Stomach smooth muscle (tissue), 2 donors: ENCODE data around the gene AMT.

Source experiments
- H3K27ac ChIP-seq: one replicate; pipeline ENCODE4 v1.7.0; 2013; ENCODE audit warnings: mild to moderate bottlenecking, low read length, inconsistent platforms
- H3K27me3 ChIP-seq, 2 donors: one replicate each; pipeline ENCODE4 v1.7.0; 2013; ENCODE audit warnings: low read length in 2 of 2; ENCODE audit not compliant: insufficient read depth in 2 of 2, control insufficient read depth in 1 of 2
- H3K36me3 ChIP-seq, 2 donors: one replicate each; pipeline ENCODE4 v1.7.0; 2013; ENCODE audit warnings: low read length in 2 of 2; ENCODE audit not compliant: control insufficient read depth in 2 of 2, insufficient read depth in 2 of 2
- H3K4me1 ChIP-seq: one replicate; pipeline ENCODE4 v1.7.0; 2013; ENCODE audit warnings: low read length; ENCODE audit not compliant: control insufficient read depth, insufficient read depth
- H3K4me3 ChIP-seq, 2 donors: one replicate each; pipeline ENCODE4 v1.7.0; 2013; ENCODE audit warnings: low read length in 2 of 2
- H3K9ac ChIP-seq, 2 donors: one replicate each; pipeline ENCODE4 v1.7.0; 2013; ENCODE audit warnings: low read length in 2 of 2, mild to moderate bottlenecking in 1 of 2
- H3K9me3 ChIP-seq, 2 donors: one replicate each; pipeline ENCODE4 v1.7.0; 2013; ENCODE audit warnings: low read length in 2 of 2; ENCODE audit not compliant: control insufficient read depth in 2 of 2
- donor health status: healthy.
- donor health status: Pancreatic carcinoma.

Gene AMT

GRCh38 chr3:49460956-49461355, 38.7 kb upstream of the AMT start:
- Histone ChIP-seq H3K4me3 (no peak overlapping the region), H3K4me1 (peaks cover 12% of the 10 kb centered on the region), H3K27ac (no peak overlapping the region), H3K36me3 (no peaks in the 10 kb centered on the region), H3K9ac (peak overlapping the region in 1 of 2 donors; percentile 14), H3K27me3 (no peaks in the 10 kb centered on the region), H3K9me3 (no peaks in the 10 kb centered on the region)

- peaks cover 10% of the 10 kb centered on the region for H3K4me1 ChIP-seq
- H3K36me3 ChIP-seq = no peaks in the 10 kb centered on the region
- no peaks in the 10 kb centered on the region for H3K27me3 ChIP-seq
- H3K4me3 ChIP-seq = no peak overlapping the region
- H3K27ac ChIP-seq = no peak overlapping the region
- H3K9me3 ChIP-seq = no peaks in the 10 kb centered on the region
- H3K9ac ChIP-seq = no peak overlapping the region
Observed at GRCh38 chr3:49460188-49460890, 38.1 kb upstream of the AMT start.

GRCh38 chr3:49456466-49456865, 34.2 kb upstream of the AMT start:
- H3K9me3 ChIP-seq = no peaks in the 10 kb centered on the region
- H3K4me1 ChIP-seq = peaks cover 12% of the 10 kb centered on the region
- H3K36me3 ChIP-seq = no peaks in the 10 kb centered on the region
- H3K27ac ChIP-seq = no peak overlapping the region
- no peaks in the 10 kb centered on the region for H3K27me3 ChIP-seq
- no peak overlapping the region for H3K4me3 ChIP-seq
- no peak overlapping the region for H3K9ac ChIP-seq

- Histone ChIP-seq H3K4me3 (no peak overlapping the region), H3K4me1 (peaks cover 5% of the 10 kb centered on the region), H3K9me3 (no peaks in the 10 kb centered on the region), H3K9ac (peak overlapping the region; percentile 21 to 33), H3K27me3 (no peaks in the 10 kb centered on the region), H3K36me3 (no peaks in the 10 kb centered on the region), H3K27ac (no peak overlapping the region)
Observed at GRCh38 chr3:49454898-49455681, 32.8 kb upstream of the AMT start.

GRCh38 chr3:49454458-49454857, 32.2 kb upstream of the AMT start:
- no peak overlapping the region for H3K27ac ChIP-seq
- H3K36me3 ChIP-seq = no peaks in the 10 kb centered on the region
- H3K9ac ChIP-seq = peak overlapping the region in 1 of 2 donors; percentile 21
- no peaks in the 10 kb centered on the region for H3K27me3 ChIP-seq
- peaks cover 5% of the 10 kb centered on the region for H3K4me1 ChIP-seq
- no peaks in the 10 kb centered on the region for H3K9me3 ChIP-seq
- no peak overlapping the region for H3K4me3 ChIP-seq

- Histone ChIP-seq H3K27ac (no peak overlapping the region), H3K4me3 (no peak overlapping the region), H3K9ac (no peak overlapping the region), H3K4me1 (peaks cover 9% of the 10 kb centered on the region), H3K9me3 (no peaks in the 10 kb centered on the region), H3K36me3 (no peaks in the 10 kb centered on the region), H3K27me3 (no peaks in the 10 kb centered on the region)
Observed at GRCh38 chr3:49453621-49454020, 31.3 kb upstream of the AMT start.

GRCh38 chr3:49445391-49445790, 23.1 kb upstream of the AMT start:
- peaks cover 10% of the 10 kb centered on the region for H3K4me1 ChIP-seq
- H3K9ac ChIP-seq = no peak overlapping the region
- H3K27ac ChIP-seq = no peak overlapping the region
- no peak overlapping the region for H3K4me3 ChIP-seq
- no peaks in the 10 kb centered on the region for H3K9me3 ChIP-seq
- no peaks in the 10 kb centered on the region for H3K27me3 ChIP-seq
- H3K36me3 ChIP-seq = no peaks in the 10 kb centered on the region

GRCh38 chr3:49434731-49435130, 12.5 kb upstream of the AMT start:
- no peak overlapping the region for H3K27ac ChIP-seq
- H3K36me3 ChIP-seq = no peaks in the 10 kb centered on the region
- no peak overlapping the region for H3K4me3 ChIP-seq
- no peaks in the 10 kb centered on the region for H3K4me1 ChIP-seq
- H3K9me3 ChIP-seq = no peaks in the 10 kb centered on the region
- no peak overlapping the region for H3K9ac ChIP-seq
- H3K27me3 ChIP-seq = no peaks in the 10 kb centered on the region

- Histone ChIP-seq H3K27ac (peak overlapping the region; percentile 86), H3K9ac (peak overlapping the region; percentile 81 to 87), H3K27me3 (no peaks in the 10 kb centered on the region), H3K4me3 (peak overlapping the region; percentile 83 to 88), H3K4me1 (peaks cover 11% of the 10 kb centered on the region), H3K36me3 (peaks cover 15 to 19% of the 10 kb centered on the region in 2 donors), H3K9me3 (no peaks in the 10 kb centered on the region)
Observed at GRCh38 chr3:49428752-49429080, 6.4 kb upstream of the AMT start.

GRCh38 chr3:49427586-49427985, 5.3 kb upstream of the AMT start:
- Histone ChIP-seq H3K27me3 (no peaks in the 10 kb centered on the region), H3K4me1 (peaks cover 17% of the 10 kb centered on the region), H3K4me3 (no peak overlapping the region), H3K36me3 (peaks cover 15 to 19% of the 10 kb centered on the region in 2 donors), H3K27ac (no peak overlapping the region), H3K9ac (no peak overlapping the region), H3K9me3 (no peaks in the 10 kb centered on the region)

- no peak overlapping the region for H3K27ac ChIP-seq
- H3K4me3 ChIP-seq = no peak overlapping the region
- peaks cover 15 to 22% of the 10 kb centered on the region in 2 donors for H3K36me3 ChIP-seq
- peaks cover 32% of the 10 kb centered on the region for H3K4me1 ChIP-seq
- H3K27me3 ChIP-seq = no peaks in the 10 kb centered on the region
- no peak overlapping the region for H3K9ac ChIP-seq
- H3K9me3 ChIP-seq = no peaks in the 10 kb centered on the region
Observed at GRCh38 chr3:49424816-49425215, 2.5 kb upstream of the AMT start.
